ENCODE data around the gene GGT5.
"Not testable (repeated sequence)": the region's sequence is repeated elsewhere in the genome, so short reads cannot be mapped to it uniquely, and the experiment has no call there.

GGT5 gene

DNA sequence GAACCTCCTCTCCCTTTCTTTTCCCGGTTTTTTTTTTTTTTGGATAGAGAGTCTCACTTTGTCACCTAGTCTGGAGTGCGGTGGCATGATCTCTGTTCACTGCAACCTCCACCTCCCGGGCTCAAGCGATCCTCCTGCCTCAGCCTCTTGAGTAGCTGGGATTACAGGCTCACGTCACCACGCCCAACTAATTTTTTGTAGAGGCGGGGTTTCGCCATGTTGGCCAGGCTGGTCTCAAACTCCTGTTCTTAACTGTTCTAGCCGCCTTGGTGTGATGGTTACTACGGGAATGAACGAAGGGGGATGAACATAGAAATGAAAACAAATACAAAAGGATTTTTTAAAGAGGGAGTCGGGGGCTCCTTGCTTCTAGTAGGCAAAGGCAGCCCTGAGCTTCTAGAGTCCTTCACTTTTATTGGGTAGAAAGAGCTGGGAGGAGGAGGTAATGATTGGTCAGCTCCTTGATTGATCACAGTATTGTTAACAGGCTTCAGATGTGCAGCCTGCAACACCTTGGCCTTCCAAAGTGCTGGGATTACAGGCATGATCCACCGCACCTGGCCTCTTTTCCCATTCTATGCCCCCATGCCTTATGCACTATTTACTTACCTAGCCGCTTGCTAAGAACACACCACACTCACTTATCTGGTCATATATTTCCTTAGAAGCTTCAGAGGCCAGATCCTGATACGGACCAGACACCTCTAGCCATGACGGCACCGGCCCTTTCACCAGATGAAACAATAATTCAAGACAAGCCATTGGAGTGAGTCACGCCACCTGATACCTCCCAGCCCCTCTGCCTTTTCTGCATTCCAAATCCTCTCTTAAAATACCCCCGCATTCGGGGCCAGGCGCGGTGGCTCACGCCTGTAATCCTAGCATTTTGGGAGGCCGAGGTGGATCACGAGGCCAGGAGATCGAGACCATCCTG lies 42.9 kb downstream of the GGT5 start:
- no peak for DNase-seq (ENCODE audit: low read depth)

GRCh38 chr22:24200619-24201212 lies 44.2 kb downstream of the GGT5 start:
- no peak for DNase-seq (ENCODE audit: low read depth)

DNA sequence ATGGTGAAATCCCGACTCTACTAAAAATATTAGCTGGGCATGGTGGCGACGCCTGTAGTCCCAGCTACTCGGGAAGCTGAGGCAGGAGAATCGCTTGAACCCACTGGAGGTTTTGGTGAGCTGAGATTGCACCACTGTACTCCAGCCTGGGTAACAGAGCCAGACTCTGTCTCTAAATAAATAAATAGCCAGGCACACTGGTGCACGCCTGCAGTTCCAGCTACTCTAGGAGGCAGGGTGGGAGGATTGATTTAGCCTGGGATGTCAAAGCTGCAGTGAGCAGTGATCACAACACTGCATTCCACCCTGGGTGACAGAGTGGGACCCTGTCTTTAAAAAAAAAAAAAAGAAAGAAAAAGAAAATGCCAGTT lies 46.2 kb downstream of the GGT5 start:
- no peak for DNase-seq (ENCODE audit: low read depth)

DNA sequence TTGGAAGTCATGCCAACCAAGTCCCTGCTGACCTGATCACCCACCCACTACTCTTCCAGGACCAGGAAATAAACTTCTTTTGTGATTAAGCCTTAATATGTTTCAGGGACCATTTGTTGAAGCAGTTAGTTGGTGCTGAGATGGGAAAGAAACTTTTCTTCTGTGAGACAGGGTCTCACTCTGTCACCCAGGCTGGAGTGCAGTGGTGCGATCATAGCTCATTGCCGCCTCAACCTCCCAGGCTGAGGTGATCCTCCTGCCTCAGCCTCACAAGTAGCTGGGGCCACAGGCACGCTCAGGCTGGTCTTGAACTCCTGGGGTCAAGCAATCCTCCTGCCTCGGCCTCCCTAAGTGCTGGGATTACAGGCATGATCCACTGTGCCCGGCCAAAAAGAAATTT lies 53.0 kb downstream of the GGT5 start:
- DNase-seq (ENCODE audit: low read depth): no peak

DNA sequence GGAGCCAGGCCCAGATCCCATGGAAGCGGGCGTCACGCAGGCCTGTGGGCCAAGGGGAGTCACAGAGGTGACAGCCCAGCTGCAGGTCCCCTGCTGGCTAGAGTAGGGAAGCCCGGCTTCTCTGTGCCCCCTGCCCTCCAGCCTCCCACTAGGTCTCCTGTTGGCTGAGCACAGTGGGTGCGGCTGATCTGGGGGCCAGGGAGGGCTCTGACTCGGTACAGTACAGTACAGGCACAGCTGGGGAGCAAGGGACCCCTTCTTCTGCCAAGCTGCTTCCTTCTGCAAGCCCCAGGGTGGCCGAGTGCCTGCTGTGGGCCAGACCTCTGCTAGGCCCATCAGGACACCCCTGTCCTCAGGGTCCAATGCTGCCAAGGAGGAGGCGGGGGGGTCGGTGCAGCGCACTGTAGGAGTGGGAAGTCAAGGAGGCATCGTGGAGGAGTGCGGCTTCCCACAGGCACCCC lies 53.5 kb downstream of the GGT5 start:
- no peak for DNase-seq (ENCODE audit: low read depth)

GRCh38 chr22:24190596-24191208 lies 54.2 kb downstream of the GGT5 start:
- no peak for DNase-seq (ENCODE audit: low read depth)

DNA sequence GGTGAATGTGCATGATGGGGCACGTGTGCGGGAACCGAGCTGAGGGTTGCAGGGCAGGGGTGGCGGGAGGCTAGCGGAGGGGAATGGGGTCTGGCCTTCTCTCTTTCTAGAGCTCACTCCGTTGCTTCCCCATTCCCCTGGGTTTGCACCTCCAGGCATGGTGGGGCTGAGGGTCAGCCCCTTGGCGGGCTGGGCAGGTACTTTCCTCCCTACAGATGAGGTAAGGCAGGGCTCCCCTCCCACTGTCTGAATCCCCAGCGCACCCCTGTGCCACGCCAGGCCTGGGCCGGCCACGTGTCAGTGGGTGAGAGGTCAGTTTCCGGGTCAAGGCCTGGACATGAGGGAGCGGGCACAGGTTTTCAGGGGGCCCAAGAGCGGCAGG lies 54.7 kb downstream of the GGT5 start:
- DNase-seq (ENCODE audit: low read depth): no peak

- DNase-seq (ENCODE audit: low read depth): no peak
These were observed 55.4 kb downstream of the GGT5 start for GRCh38 chr22:24189249-24190158.

DNA sequence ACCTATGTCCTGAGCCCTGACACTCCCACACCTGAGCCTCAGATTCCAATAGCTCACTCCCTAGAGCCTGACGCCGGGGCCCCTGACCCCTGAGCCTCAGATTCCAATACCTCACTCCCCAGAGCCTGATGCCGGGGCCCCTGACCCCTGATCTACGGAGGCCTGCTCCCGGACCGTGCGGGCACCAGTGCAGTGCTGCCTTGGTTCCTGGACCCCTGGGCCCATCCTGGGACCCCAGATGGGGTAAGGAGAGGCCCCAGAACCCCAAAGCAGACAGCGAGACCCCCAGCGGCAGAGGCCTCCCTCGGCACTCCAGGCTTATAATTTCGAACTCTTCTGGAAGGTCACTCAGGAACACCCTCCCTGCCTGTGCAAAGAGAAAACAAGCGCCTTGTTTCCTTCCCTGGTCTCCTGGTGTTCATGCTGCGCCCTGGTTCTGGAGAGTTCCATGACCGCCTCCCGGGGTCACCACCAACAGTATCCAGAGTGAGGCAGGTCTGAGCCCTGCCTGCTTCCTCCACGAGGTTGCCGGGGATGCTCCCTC lies 56.1 kb downstream of the GGT5 start:
- DNase-seq (ENCODE audit: low read depth): no peak

DNA sequence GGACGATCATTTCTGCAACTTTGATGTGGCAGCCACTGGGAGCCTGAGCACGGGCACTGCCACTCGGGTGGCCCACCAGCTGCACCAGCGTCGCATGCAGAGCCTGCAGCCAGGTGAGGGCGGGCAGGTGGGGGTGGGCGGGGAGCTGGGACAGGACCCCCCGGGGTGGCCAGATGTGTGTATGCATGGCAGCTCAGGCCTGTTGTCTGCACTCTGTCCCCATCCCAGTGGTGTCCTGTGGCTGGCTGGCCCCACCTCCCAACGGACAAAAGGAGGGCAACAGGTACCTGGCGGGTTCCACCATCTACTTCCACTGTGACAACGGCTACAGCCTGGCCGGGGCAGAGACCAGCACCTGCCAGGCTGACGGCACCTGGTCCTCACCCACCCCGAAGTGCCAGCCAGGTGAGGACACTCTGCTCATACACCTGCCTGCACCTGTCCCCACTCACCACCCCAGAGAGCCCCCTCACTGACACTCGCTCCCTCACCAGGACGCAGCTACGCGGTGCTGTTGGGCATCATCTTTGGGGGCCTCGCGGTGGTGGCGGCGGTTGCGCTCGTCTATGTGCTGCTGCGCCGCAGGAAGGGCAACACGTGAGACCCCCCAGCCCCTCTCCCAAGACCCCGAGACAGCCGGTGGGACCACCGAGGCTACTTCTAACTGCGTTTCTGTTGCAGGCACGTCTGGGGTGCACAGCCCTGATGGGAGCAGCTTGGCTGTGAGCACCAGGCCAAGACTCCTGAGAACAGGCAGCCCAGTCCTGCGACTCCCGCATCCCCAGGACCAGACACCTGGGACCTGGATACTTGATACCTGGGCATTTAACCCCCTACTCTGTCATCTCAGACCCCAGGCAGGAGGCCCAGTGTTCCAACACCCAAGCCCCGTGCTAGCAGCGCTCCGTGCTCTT lies 56.9 kb downstream of the GGT5 start:
- no peak for DNase-seq (ENCODE audit: low read depth)

DNA sequence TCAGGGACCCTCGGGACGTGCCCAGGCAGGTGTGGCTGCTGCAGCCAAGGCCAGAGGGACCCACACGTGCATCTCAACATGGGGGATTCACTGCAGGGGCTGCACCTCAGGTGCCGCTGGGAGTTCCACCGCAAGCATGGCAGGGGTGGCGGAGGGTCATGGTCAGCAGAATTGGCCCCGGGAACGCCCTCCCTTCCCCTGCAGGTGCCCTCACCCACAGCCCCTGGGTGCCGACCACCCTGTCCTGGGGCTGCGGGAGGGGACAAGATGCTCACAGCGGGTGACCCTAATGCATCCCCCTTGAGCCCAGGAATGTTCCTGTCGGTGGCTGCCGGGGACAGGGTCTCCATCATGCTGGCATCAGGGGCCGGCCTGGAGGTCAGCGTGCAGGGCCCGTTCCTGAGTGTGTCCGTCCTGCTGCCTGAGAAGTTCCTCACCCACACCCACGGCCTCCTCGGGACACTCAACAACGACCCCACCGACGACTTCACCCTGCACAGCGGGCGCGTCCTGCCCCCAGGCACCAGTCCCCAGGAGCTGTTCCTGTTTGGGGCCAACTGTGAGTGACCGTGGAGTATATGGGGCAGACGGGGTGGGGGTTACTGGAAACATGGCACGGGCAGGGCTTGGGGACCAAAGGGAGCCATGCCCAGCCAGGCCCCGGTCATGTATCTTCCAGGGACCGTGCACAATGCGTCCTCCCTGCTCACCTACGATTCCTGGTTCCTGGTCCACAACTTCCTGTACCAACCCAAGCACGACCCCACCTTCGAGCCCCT lies 57.8 kb downstream of the GGT5 start:
- DNase-seq (ENCODE audit: low read depth): no peak

DNA sequence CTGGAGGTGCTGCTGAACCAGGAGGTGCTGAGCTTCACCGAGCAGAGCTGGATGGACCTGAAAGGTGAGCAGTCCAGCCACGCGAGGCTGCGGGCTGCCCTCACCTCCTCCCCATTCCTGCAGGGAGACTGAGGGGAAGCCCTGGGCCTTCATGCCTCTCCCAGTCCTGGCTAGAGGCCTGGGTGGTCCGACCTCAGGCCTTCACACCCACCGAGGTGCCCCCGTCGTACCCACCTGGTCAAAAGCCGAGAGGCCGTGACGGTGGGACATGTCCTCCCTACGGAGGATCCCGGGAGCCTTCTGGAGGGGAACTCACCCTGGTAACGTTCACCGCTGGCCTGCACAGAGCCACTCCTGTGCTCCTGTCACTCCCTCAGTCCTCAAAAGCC lies 58.5 kb downstream of the GGT5 start:
- DNase-seq (ENCODE audit: low read depth): no peak

GRCh38 chr22:24185501-24186351 lies 59.2 kb downstream of the GGT5 start:
- DNase-seq (ENCODE audit: low read depth): no peak

- no peak for DNase-seq (ENCODE audit: low read depth)
These were observed 59.8 kb downstream of the GGT5 start for GRCh38 chr22:24185001-24185500.

DNA sequence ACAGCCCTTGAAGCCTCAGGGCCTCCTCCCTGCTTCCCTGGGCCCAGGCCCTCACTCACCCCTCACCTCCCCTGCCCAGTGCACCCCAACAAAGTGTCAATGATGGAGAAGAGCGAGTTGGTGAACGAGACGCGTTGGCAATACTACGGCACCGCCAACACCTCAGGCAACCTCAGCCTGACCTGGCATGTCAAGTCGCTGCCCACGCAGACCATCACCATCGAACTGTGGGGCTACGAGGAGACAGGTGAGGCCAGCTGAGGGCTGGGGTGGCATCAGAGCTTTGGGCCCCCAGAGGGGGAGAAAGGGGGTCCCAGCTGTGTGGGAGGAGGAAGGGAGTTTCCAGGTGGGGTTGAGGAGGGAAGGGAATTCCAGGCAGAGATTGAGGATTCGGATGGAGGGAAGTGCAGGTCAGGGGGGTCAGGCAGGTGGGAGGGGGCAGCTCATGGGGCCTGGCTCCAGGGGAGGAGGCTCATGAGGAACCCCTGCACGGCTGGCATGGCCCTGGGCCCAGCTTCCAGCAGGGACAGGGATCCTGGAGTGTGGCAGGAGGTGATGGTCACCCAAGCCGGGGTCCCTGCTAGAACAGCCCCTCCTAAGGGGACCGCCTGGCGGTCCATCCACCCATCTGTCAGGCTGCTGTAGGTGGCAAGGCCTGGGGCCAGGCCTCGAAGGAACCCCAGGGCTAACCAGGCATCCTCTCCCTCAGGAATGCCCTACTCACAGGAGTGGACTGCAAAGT lies 60.7 kb downstream of the GGT5 start:
- no peak for DNase-seq (ENCODE audit: low read depth)

GRCh38 chr22:24183321-24184031 lies 61.4 kb downstream of the GGT5 start:
- no peak for DNase-seq (ENCODE audit: low read depth)

- not testable (repeated sequence) for DNase-seq (ENCODE audit: low read depth)
These were observed 62.0 kb downstream of the GGT5 start for GRCh38 chr22:24182900-24183246.
